Liver (tissue), 9 donors: Measurements from ENCODE around the gene ZYG11B. TPM values are rescaled to one million over a fixed set of nuclear protein-coding genes. Genes with fewer than 3 reads are reported as not detected.

Experiments
- DNase-seq: peaks from one replicate; pipeline ENCODE4 v3.0.0-alpha.2; 2017; ENCODE audit warnings: low spot score
- H3K27ac ChIP-seq, 2 donors: one replicate each; pipeline ENCODE4 v1.7.0; 2013; ENCODE audit warnings: inconsistent platforms in 2 of 2, low read length in 2 of 2, control low read depth in 1 of 2, low read depth in 1 of 2, mild to moderate bottlenecking in 1 of 2
- H3K27me3 ChIP-seq, 4 donors: one replicate each; pipeline versions ENCODE4 v1.6.1 to v1.7.0; 2013; ENCODE audit warnings: low read length in 3 of 4, inconsistent platforms in 1 of 4, mild to moderate bottlenecking in 1 of 4, moderate library complexity in 1 of 4; ENCODE audit not compliant: control insufficient read depth in 4 of 4, insufficient read depth in 4 of 4
- H3K36me3 ChIP-seq, 4 donors: one replicate each; pipeline versions ENCODE4 v1.6.1 to v1.7.0; 2013; ENCODE audit warnings: low read length in 3 of 4, mild to moderate bottlenecking in 3 of 4, low read depth in 1 of 4, moderate library complexity in 1 of 4; ENCODE audit not compliant: control insufficient read depth in 4 of 4, insufficient read depth in 3 of 4
- H3K4me1 ChIP-seq, 4 donors: one replicate each; pipeline versions ENCODE4 v1.6.1 to v1.7.0; 2013; ENCODE audit warnings: low read length in 3 of 4, mild to moderate bottlenecking in 3 of 4, moderate library complexity in 1 of 4; ENCODE audit not compliant: control insufficient read depth in 4 of 4, insufficient read depth in 4 of 4
- H3K4me3 ChIP-seq, 3 donors: one replicate each; pipeline versions ENCODE4 v1.6.1 to v1.7.0; 2013; ENCODE audit warnings: low read length in 3 of 3, control low read depth in 1 of 3, low read depth in 1 of 3, mild to moderate bottlenecking in 1 of 3
- H3K9ac ChIP-seq, 2 donors: one replicate each; pipeline ENCODE4 v1.7.0; 2013; ENCODE audit warnings: low read length in 2 of 2, mild to moderate bottlenecking in 2 of 2, moderate library complexity in 2 of 2, control low read depth in 1 of 2, low read depth in 1 of 2
- H3K9me3 ChIP-seq, 4 donors: one replicate each; pipeline versions ENCODE4 v1.6.1 to v1.7.0; 2013; ENCODE audit warnings: low read length in 3 of 4; ENCODE audit not compliant: control insufficient read depth in 4 of 4
- ATF3 ChIP-seq: IDR thresholded peaks from 2 replicates; pipeline ENCODE4 v1.6.1; 2016; ENCODE audit warnings: antibody characterized with exemption
- CTCF ChIP-seq: fragments of 150-350 bp; IDR thresholded peaks from 2 replicates; pipeline ENCODE4 v1.5.1; 2017; ENCODE audit warnings: improper control_type of control experiment, low read depth, low read length; ENCODE audit not compliant: missing input control
- EGR1 ChIP-seq, 2 donors: IDR thresholded peaks; 2 replicates each; pipeline ENCODE4 v1.6.1; 2016 to 2018; ENCODE audit warnings: antibody characterized with exemption in 2 of 2, low read depth in 2 of 2
- FOXA1 ChIP-seq: IDR thresholded peaks from 2 replicates; pipeline ENCODE4 v1.6.1; 2016; ENCODE audit warnings: antibody characterized with exemption
- FOXA2 ChIP-seq: IDR thresholded peaks from 2 replicates; pipeline ENCODE4 v1.6.1; 2016; ENCODE audit warnings: antibody characterized with exemption
- GABPA ChIP-seq, 2 donors: IDR thresholded peaks in 1 of 2; conservative IDR thresholded peaks in 1 of 2; 2 replicates each; pipeline ENCODE4 v1.6.1; 2016; ENCODE audit warnings: antibody characterized with exemption in 2 of 2, mild to moderate bottlenecking in 1 of 2, moderate library complexity in 1 of 2
- HNF4A ChIP-seq, 2 donors: conservative IDR thresholded peaks; 2 replicates each; pipeline ENCODE4 v1.6.1; 2016; ENCODE audit warnings: antibody characterized with exemption in 2 of 2, mild to moderate bottlenecking in 2 of 2
- HNF4G ChIP-seq: IDR thresholded peaks from 2 replicates; pipeline ENCODE4 v1.6.1; 2016; ENCODE audit warnings: antibody characterized with exemption
- JUND ChIP-seq, 2 donors: IDR thresholded peaks; 2 replicates each; pipeline ENCODE4 v1.6.1; 2016; ENCODE audit warnings: antibody characterized with exemption in 2 of 2
- MAX ChIP-seq: IDR thresholded peaks from 2 replicates; pipeline ENCODE4 v1.6.1; 2016; ENCODE audit warnings: antibody characterized with exemption
- NR2F2 ChIP-seq: IDR thresholded peaks from 2 replicates; pipeline ENCODE4 v1.6.1; 2016; ENCODE audit warnings: antibody characterized with exemption
- RAD21 ChIP-seq, 2 donors: IDR thresholded peaks; 2 replicates each; pipeline ENCODE4 v1.6.1; 2016; ENCODE audit warnings: antibody characterized with exemption in 2 of 2, mild to moderate bottlenecking in 2 of 2
- REST ChIP-seq: IDR thresholded peaks from 2 replicates; pipeline ENCODE4 v1.6.1; 2016; ENCODE audit warnings: antibody characterized with exemption, mild to moderate bottlenecking
- RXRA ChIP-seq, 2 donors: IDR thresholded peaks; 2 replicates each; pipeline ENCODE4 v1.6.1; 2017 to 2018; ENCODE audit warnings: antibody characterized with exemption in 2 of 2, mild to moderate bottlenecking in 1 of 2
- SP1 ChIP-seq: IDR thresholded peaks from 2 replicates; pipeline ENCODE4 v1.6.1; 2018; ENCODE audit warnings: antibody characterized with exemption, mild to moderate bottlenecking
- TAF1 ChIP-seq: conservative IDR thresholded peaks from 2 replicates; pipeline ENCODE4 v1.6.1; 2016; ENCODE audit warnings: antibody characterized with exemption, mild to moderate bottlenecking
- YY1 ChIP-seq: IDR thresholded peaks from 2 replicates; pipeline ENCODE4 v1.6.1; 2016; ENCODE audit warnings: antibody characterized with exemption, mild to moderate bottlenecking
- ZBTB33 ChIP-seq: IDR thresholded peaks from 2 replicates; pipeline ENCODE4 v1.6.1; 2016; ENCODE audit warnings: antibody characterized with exemption
- WGBS: extraction: QIAGEN DNeasy Blood & Tissue Kit; methylation state at CpG from one replicate; pipeline ENCODE4 v1.1.7; 2013; 5-methylcytosine and 5-hydroxymethylcytosine counted together
- polyA plus RNA-seq, 2 donors: library from polyadenylated mRNA; stranded (reverse) in 1 of 2; unstranded in 1 of 2; fragments of 200-250 nt in 1 of 2; fragments of >200 nt in 1 of 2; fragmentation: Nextera tagmentation in 1 of 2; extraction: Ambion mirVana in 1 of 2; gene quantifications; one replicate each; pipeline versions ENCODE4 v1.2.1 to v1.2.3, GENCODE V29; 2013 to 2015
- total RNA-seq, 2 donors: library from RNA; depleted of rRNA; stranded (reverse); fragments of >200 nt; gene quantifications; one replicate each; pipeline ENCODE4 v1.2.3, GENCODE V29; 2014
- donor health status: healthy.
- donor health status: healthy.
- donor health status: healthy.
- donor health status: healthy.
- donor health status: healthy.

Gene ZYG11B
- total and polyA plus RNA-seq, 4 donors: 6.1 to 111 (median 15.5) TPM

- no peak overlapping the region for H3K27ac ChIP-seq
- no peaks in the 10 kb centered on the region for H3K36me3 ChIP-seq
- no peaks in the 10 kb centered on the region for H3K27me3 ChIP-seq
- H3K4me3 ChIP-seq: no peak overlapping the region
- WGBS: 98% methylated on average over 1 of the region's 1 CpG
- no peak for DNase-seq
- H3K4me1 ChIP-seq: peaks cover 5 to 26% (median 21%) of the 10 kb centered on the region in 4 donors
- no peaks in the 10 kb centered on the region for H3K9me3 ChIP-seq
- TF ChIP-seq MAX (no peak), FOXA1 (no peak), ATF3 (no peak), ZBTB33 (no peak), RXRA (IDR thresholded peaks at IDR 0.05) (no peak), NR2F2 (no peak), RAD21 (IDR thresholded peaks at IDR 0.05) (no peak), JUND (IDR thresholded peaks at IDR 0.05) (no peak), YY1 (no peak), HNF4A (conservative IDR thresholded peaks at IDR 0.05) (no peak), HNF4G (no peak), EGR1 (IDR thresholded peaks at IDR 0.05; ENCODE audit: low read depth in 2 of 2) (no peak), REST (no peak), TAF1 (no peak), FOXA2 (no peak), CTCF (no peak), GABPA (IDR thresholded peaks at IDR 0.05 in 1 of 2, conservative IDR thresholded peaks at IDR 0.05 in 1 of 2) (no peak), SP1 (no peak)
- no peak overlapping the region for H3K9ac ChIP-seq
These were observed 47.2 kb upstream of the ZYG11B start for GRCh38 chr1:52679048-52679447.
